GM18526 (cell line): Measurements from ENCODE around the gene KNOP1.

Experiments
- POLR2A ChIP-seq: IDR thresholded peaks from 3 replicates; pipeline ENCODE4 v1.6.1; 2011; ENCODE audit not compliant: insufficient read length; ENCODE audit errors: extremely low read depth

The KNOP1 gene

GRCh38 chr16:19703172-19703889 is 14.7 kb downstream of the KNOP1 start:
- no peak for TF ChIP-seq POLR2A

- TF ChIP-seq POLR2A, result no peak
These were observed 16.9 kb downstream of the KNOP1 start for GRCh38 chr16:19701091-19701490.

GRCh38 chr16:19700319-19700781 is 17.7 kb downstream of the KNOP1 start:
- no peak for TF ChIP-seq POLR2A

GRCh38 chr16:19699472-19699871 is 18.6 kb downstream of the KNOP1 start:
- TF ChIP-seq POLR2A, result no peak

- TF ChIP-seq POLR2A, result no peak
These were observed 19.3 kb downstream of the KNOP1 start for GRCh38 chr16:19698480-19699465.

GRCh38 chr16:19697756-19698318 is 20.2 kb downstream of the KNOP1 start:
- TF ChIP-seq POLR2A, result no peak

GRCh38 chr16:19696961-19697360 is 21.1 kb downstream of the KNOP1 start:
- TF ChIP-seq POLR2A, result no peak

- TF ChIP-seq POLR2A, result no peak
These were observed 21.7 kb downstream of the KNOP1 start for GRCh38 chr16:19696328-19696727.

- no peak for TF ChIP-seq POLR2A
These were observed 23.0 kb downstream of the KNOP1 start for GRCh38 chr16:19694989-19695388.

- no peak for TF ChIP-seq POLR2A
These were observed 26.8 kb downstream of the KNOP1 start for GRCh38 chr16:19691161-19691711.

- no peak for TF ChIP-seq POLR2A
These were observed 27.8 kb downstream of the KNOP1 start for GRCh38 chr16:19690196-19690595.

GRCh38 chr16:19689342-19689741 is 28.7 kb downstream of the KNOP1 start:
- no peak for TF ChIP-seq POLR2A

GRCh38 chr16:19688396-19689024 is 29.5 kb downstream of the KNOP1 start:
- no peak for TF ChIP-seq POLR2A

- no peak for TF ChIP-seq POLR2A
These were observed 30.7 kb downstream of the KNOP1 start for GRCh38 chr16:19687279-19687678.

GRCh38 chr16:19685176-19685575 is 32.9 kb downstream of the KNOP1 start:
- TF ChIP-seq POLR2A, result no peak

GRCh38 chr16:19683453-19684236 is 34.4 kb downstream of the KNOP1 start:
- TF ChIP-seq POLR2A, result no peak
